GM19397 (cell line): Measurements from ENCODE around the gene APLN.

Experiments used
- ATAC-seq: cut with Tn5 transposase; IDR thresholded peaks from one replicate; pipeline ENCODE4 v1.9.1; 2021; ENCODE audit warnings: mild to moderate bottlenecking, moderate library complexity; ENCODE audit not compliant: unreplicated experiment

Gene APLN

GRCh38 chrX:129642641-129643040 is 12.1 kb downstream of the APLN start:
- ATAC-seq, result no peak

- no peak for ATAC-seq
These were observed 12.8 kb downstream of the APLN start for GRCh38 chrX:129641941-129642340.

- no peak for ATAC-seq
These were observed 13.3 kb downstream of the APLN start for GRCh38 chrX:129641469-129641868.

GRCh38 chrX:129640737-129641136 is 14.0 kb downstream of the APLN start:
- no peak for ATAC-seq

GRCh38 chrX:129638917-129639316 is 15.8 kb downstream of the APLN start:
- ATAC-seq, result no peak

GRCh38 chrX:129637217-129638109 is 17.3 kb downstream of the APLN start:
- no peak for ATAC-seq

- ATAC-seq, result no peak
These were observed 18.5 kb downstream of the APLN start for GRCh38 chrX:129636175-129636681.

- ATAC-seq, result no peak
These were observed 20.2 kb downstream of the APLN start for GRCh38 chrX:129634541-129634940.

GRCh38 chrX:129632443-129632842 is 22.3 kb downstream of the APLN start:
- no peak for ATAC-seq

GRCh38 chrX:129631849-129632248 is 22.9 kb downstream of the APLN start:
- no peak for ATAC-seq

- no peak for ATAC-seq
These were observed 24.9 kb downstream of the APLN start for GRCh38 chrX:129629837-129630236.

GRCh38 chrX:129626026-129626425 is 28.7 kb downstream of the APLN start:
- ATAC-seq, result no peak

GRCh38 chrX:129622757-129623301 is 31.9 kb downstream of the APLN start:
- ATAC-seq, result no peak

- no peak for ATAC-seq
These were observed 35.8 kb downstream of the APLN start for GRCh38 chrX:129618997-129619396.

- no peak for ATAC-seq
These were observed 37.3 kb downstream of the APLN start for GRCh38 chrX:129617420-129617819.

- ATAC-seq, result no peak
These were observed 40.1 kb downstream of the APLN start for GRCh38 chrX:129614481-129615255.

GRCh38 chrX:129613596-129613995 is 41.2 kb downstream of the APLN start:
- ATAC-seq, result no peak

GRCh38 chrX:129612396-129612795 is 42.4 kb downstream of the APLN start:
- no peak for ATAC-seq

GRCh38 chrX:129609395-129609794 is 45.4 kb downstream of the APLN start:
- no peak for ATAC-seq

- no peak for ATAC-seq
These were observed 46.3 kb downstream of the APLN start for GRCh38 chrX:129608496-129608895.

- no peak for ATAC-seq
These were observed 47.8 kb downstream of the APLN start for GRCh38 chrX:129606918-129607317.
